ENCODE data around the gene CCT3. TPM values are rescaled to one million over a fixed set of nuclear protein-coding genes. Genes with fewer than 3 reads are reported as not detected.
"Not testable (repeated sequence)": the region's sequence is repeated elsewhere in the genome, so short reads cannot be mapped to it uniquely, and the experiment has no call there.

CCT3 gene
- total and polyA plus RNA-seq, 12 donors: 76.2 to 212 (median 127) TPM

GRCh38 chr1:156372265-156372586 lies 34.1 kb upstream of the CCT3 start:
- no peak for TF ChIP-seq CTCF (IDR thresholded peaks at IDR 0.05)
- DNase-seq: no peak
- Histone ChIP-seq H3K27me3 (peaks cover 0 to 32% (median 30%) of the 10 kb centered on the region in 7 donors), H3K9me3 (no peaks in the 10 kb centered on the region), H3K4me1 (peaks cover 0 to 22% (median 8%) of the 10 kb centered on the region in 9 donors), H3K27ac (no peak overlapping the region), H3K36me3 (no peaks in the 10 kb centered on the region), H3K4me3 (no peak overlapping the region)
- no peak for ATAC-seq
- intact Hi-C loops (cut with DNase I): no loop called here

- H3K27me3 ChIP-seq: peaks cover 0 to 36% (median 32%) of the 10 kb centered on the region in 7 donors
- no peak for TF ChIP-seq CTCF (IDR thresholded peaks at IDR 0.05)
- intact Hi-C loops (cut with DNase I): no loop called here
- H3K4me3 ChIP-seq: no peak overlapping the region
- peaks cover 0 to 22% (median 8%) of the 10 kb centered on the region in 9 donors for H3K4me1 ChIP-seq
- ATAC-seq: no peak
- peak in 1 of 2 donors; percentile 43 for DNase-seq
- no peaks in the 10 kb centered on the region for H3K36me3 ChIP-seq
- WGBS, 2 donors: 52 to 62% methylated on average over 7 of the region's 7 CpGs
- H3K9me3 ChIP-seq: no peaks in the 10 kb centered on the region
- no peak overlapping the region for H3K27ac ChIP-seq
Observed at GRCh38 chr1:156371553-156372264, 33.6 kb upstream of the CCT3 start.

- DNase-seq; H3K27ac ChIP-seq; ATAC-seq; H3K36me3 ChIP-seq; intact Hi-C loops (cut with DNase I); H3K9me3 ChIP-seq: not testable (repeated sequence)
- Histone ChIP-seq H3K27me3 (peaks cover 0 to 44% (median 35%) of the 10 kb centered on the region in 7 donors), H3K4me1 (peaks cover 0 to 18% (median 8%) of the 10 kb centered on the region in 9 donors), H3K4me3 (peak overlapping the region in 1 of 10 donors; percentile 43)
- WGBS, 2 donors: 92 to 96% methylated on average over 10 of the region's 10 CpGs
Observed at GRCh38 chr1:156369685-156370286, 31.7 kb upstream of the CCT3 start.

- WGBS, 2 donors: 8 to 11% methylated on average over 48 of the region's 48 CpGs
- Histone ChIP-seq H3K36me3 (no peaks in the 10 kb centered on the region), H3K9me3 (no peaks in the 10 kb centered on the region), H3K27ac (no peak within 1 kb of the TSS), H3K4me1 (peaks cover 0 to 18% (median 8%) of the 10 kb centered on the region in 9 donors), H3K27me3 (peaks cover 0 to 49% (median 32%) of the 10 kb centered on the region in 7 donors), H3K4me3 (peak within 1 kb of the TSS in 9 of 10 donors; percentile 17 to 49 (median 43))
- DNase-seq (peak in 1 of 2 donors; percentile 45), ATAC-seq (peak in 7 of 8 donors; percentile 38 to 69 (median 54))
- TF ChIP-seq CTCF (IDR thresholded peaks at IDR 0.05): no peak
- intact Hi-C loops (cut with DNase I): no loop called here
Observed at GRCh38 chr1:156368889-156369684, 31.0 kb upstream of the CCT3 start, which contains the start of gene RHBG. TSS of gene RHBG (plus strand) at chr1:156369211. CDS start at chr1:156369250, 39 bp downstream.
